GM04504 (cell line): ENCODE measurements around the gene RAE1.

Experiments
- DNase-seq: peaks from one replicate; pipeline ENCODE4 v3.0.0-alpha.2; 2012; ENCODE audit warnings: low read depth

RAE1 gene

GRCh38 chr20:57400821-57401564 is 49.9 kb downstream of the RAE1 start:
- DNase-seq = no peak

GRCh38 chr20:57401565-57401918 is 50.5 kb downstream of the RAE1 start:
- DNase-seq = no peak

GRCh38 chr20:57402206-57403125 is 51.4 kb downstream of the RAE1 start:
- DNase-seq = no peak

GRCh38 chr20:57403216-57403615 is 52.2 kb downstream of the RAE1 start:
- no peak for DNase-seq

GRCh38 chr20:57404006-57404405 is 53.0 kb downstream of the RAE1 start:
- no peak for DNase-seq

GRCh38 chr20:57404419-57405072 is 53.5 kb downstream of the RAE1 start:
- DNase-seq = no peak

- no peak for DNase-seq
These were observed 54.4 kb downstream of the RAE1 start for GRCh38 chr20:57405236-57406016.

- DNase-seq = no peak
These were observed 56.5 kb downstream of the RAE1 start for GRCh38 chr20:57407541-57407956.

GRCh38 chr20:57408131-57408530 is 57.1 kb downstream of the RAE1 start:
- DNase-seq = no peak

GRCh38 chr20:57408536-57409233 is 57.6 kb downstream of the RAE1 start:
- no peak for DNase-seq

GRCh38 chr20:57409316-57409671 is 58.2 kb downstream of the RAE1 start:
- DNase-seq = no peak

- no peak for DNase-seq
These were observed 58.8 kb downstream of the RAE1 start for GRCh38 chr20:57409672-57410397.

- no peak for DNase-seq
These were observed 59.4 kb downstream of the RAE1 start for GRCh38 chr20:57410398-57410920.

GRCh38 chr20:57410924-57411323 is 59.9 kb downstream of the RAE1 start:
- no peak for DNase-seq

- DNase-seq = no peak
These were observed 60.6 kb downstream of the RAE1 start for GRCh38 chr20:57411406-57412283.

- DNase-seq = no peak
These were observed 61.4 kb downstream of the RAE1 start for GRCh38 chr20:57412347-57413029.

- no peak for DNase-seq
These were observed 62.9 kb downstream of the RAE1 start for GRCh38 chr20:57413986-57414385.

GRCh38 chr20:57414867-57415592 is 64.0 kb downstream of the RAE1 start:
- no peak for DNase-seq
